GM18870 (cell line): Measurements from ENCODE around the gene RNF224.

ENCODE experiments used
- ATAC-seq: cut with Tn5 transposase; IDR thresholded peaks from one replicate; pipeline ENCODE4 v1.9.1; 2021; ENCODE audit warnings: moderate library complexity; ENCODE audit not compliant: unreplicated experiment

RNF224 gene

DNA sequence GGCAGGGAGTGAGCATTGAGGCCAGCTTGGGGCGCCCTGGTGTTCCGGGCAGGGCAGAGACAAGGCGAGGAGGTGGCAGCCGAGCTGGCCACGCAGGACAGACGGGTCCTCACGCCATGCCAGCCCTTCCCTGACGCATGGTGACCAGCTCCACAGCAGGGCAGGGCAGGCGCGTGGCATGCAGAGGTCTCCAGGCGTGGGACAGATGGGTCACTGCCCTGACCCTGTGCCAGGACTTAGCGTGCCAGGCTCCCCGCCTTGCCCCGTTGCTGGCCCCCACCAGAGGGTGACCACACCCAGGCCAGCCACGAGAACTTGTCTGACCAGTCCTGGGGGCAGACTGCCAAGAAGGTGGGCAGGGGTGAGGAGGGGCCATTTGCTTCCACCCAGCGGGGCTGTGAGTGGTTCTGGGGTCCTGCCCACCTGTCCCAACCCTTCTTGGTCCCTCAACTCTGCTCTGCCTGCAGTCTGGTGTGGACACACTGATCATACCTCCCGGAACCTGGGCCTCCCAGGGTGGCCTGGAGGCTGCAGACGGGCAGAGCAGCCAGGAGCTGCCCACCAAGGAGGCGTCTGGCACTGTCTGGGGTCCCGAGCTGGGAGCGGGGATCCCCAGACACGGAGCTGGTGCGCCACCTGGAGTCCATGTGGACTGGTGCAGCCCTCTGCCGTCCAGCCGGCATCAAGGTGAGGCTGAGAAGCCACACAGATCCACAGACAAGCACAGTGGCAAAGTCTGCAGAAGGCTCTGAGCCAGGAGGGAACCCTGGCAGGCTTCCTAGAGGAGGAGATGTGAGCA lies at the start of gene RNF224:
RNF224 (plus strand) TSS at position 449 of the 799 bp plus-strand sequence. CDS start 834 bp downstream, outside the sequence.
- ATAC-seq = no peak

DNA sequence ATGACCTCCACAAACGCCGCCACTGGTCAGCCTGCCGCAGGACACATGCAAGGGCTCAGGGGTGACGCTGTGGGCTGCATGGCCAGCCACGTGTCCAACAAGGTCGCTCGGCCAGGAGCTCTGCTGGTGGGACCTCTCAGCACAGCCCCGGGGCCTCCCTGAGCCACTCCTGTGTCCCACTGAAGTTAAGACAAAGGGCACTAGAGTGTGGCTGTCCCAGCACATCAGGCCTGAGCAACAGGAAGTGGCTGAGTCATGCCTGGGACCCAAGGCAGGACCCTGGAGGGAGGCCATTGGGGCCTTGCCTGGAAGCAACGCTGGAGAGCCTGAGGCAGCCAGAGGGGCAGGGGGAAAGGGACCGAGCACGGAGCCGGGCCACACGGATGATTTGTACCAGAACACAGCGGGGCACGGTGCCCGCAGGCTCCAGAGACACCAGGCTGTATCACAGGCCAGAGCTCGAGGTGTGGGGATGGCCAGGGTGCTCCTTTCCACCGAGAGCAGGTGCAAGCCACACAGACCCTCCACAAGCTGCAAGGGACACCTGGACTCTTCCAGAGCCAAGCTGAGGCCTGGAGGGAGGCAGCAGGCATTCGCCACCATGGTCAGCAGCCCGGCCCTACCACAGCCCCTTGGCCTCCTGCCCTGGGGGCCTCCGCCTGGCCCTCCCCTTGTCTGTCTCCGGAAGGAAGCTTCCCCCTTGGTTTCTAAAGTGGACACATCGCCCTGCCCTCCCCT lies 48.9 kb upstream of the RNF224 start:
- ATAC-seq = no peak

DNA sequence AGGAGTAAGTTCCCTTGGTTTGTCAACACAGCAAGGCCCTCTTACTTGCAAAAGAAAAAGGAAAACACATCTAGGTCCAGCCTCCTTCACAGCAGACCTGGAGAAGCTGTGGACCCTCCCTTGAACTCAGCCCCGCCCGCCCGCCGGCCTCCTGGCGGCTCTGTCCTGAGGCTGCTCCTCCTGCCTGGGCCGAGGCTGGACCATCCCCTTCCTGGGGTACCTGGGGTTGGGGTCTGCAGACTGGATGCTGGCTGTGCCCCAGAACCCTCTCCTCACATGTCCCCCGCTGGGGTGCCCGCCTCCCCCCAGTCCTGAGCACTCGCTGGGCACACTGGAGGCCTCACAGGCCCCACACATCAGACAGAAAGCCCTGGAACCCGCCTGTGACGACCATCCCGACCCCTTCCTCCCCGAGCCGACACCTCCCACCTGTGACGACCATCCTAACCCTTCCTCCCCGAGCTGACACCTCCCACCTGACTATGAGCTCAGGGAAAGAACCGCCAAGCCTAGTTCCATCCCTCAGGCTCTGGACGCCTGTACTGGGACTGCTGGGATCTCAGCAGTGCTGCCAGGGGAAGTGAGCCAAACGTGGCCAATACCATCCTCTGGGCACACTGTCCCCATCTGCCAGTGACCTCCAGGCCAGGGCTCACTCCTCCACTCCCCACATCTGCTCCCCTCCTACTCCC lies 48.2 kb upstream of the RNF224 start:
- no peak for ATAC-seq

DNA sequence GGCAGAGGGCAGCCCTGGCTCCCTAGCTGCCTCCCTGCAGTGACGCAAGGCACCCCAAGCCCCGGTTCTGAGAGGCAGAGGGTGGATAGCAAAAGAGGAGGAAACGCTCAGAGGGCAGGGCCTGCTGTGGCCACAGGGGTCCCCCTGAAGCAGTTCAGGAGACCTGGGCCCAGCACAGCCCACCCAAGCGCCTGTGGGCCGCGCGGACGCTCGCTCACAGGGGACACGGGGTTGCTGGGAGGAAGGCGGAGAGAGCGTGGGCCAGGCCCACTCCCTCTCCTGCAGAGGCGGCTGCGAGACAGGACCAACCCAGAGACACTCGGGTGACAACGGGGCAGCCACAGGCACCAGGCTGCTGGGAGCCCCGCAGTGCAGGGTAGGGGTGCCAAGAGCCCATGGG lies 47.5 kb upstream of the RNF224 start:
- no peak for ATAC-seq

DNA sequence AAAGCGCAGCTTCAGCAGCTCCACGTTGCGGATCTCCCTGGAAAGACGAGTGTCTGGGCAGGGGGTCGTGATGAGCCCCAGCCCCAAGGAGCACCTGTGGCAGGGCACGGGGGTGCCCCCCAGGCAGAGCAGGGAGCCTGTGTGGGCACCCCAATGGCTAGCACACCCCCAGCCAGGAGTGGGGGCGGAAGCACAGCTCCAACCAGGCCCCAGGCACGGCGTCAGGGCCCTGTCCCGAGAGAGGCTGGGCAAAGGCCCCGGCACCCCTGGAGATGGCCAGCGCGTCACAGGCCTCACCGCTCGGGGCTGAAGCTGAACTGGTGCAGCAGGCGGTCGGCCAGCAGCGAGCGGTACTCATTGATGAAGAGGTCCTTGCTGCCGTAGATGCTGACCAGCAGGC lies 46.8 kb upstream of the RNF224 start:
- ATAC-seq = no peak

DNA sequence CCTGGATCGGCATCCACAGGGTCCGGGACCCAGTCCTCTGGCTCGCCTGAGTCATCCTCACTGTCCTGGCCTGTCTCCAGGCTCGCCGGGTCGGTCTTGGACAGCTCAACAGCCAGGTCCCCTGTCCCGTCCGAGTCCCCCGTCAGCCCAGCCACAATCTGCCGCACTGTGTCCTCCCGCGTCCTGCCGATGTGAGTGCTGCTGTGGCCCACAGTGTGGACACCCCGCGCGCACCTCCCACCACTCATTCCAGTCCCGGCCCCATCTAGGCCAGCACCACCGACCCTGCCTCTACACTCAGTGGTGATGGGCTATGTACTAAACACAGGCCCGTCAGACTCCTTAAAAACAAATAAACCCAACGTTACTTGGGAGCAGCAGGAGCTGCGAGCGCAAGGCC lies 45.6 kb upstream of the RNF224 start:
- ATAC-seq = no peak

DNA sequence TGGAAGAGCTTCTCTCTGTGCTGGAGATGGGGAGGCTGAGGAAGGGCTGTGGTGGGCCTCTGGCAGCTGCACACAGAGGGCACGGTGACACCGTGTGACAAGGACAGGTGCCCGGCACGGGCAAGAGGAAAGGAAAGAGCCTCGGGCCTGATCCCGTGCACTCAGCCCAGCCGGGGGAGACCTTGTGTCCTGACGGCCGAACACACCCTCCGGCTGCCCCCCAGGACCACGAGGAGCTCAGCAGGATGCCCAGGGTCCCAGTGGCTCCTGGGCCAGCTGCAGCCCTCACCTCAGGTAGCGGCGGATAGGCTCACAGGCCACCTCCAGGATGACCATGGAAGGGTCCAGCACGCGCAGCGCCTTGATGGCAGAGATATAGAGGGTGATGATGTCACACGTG lies 44.5 kb upstream of the RNF224 start:
- ATAC-seq = no peak

DNA sequence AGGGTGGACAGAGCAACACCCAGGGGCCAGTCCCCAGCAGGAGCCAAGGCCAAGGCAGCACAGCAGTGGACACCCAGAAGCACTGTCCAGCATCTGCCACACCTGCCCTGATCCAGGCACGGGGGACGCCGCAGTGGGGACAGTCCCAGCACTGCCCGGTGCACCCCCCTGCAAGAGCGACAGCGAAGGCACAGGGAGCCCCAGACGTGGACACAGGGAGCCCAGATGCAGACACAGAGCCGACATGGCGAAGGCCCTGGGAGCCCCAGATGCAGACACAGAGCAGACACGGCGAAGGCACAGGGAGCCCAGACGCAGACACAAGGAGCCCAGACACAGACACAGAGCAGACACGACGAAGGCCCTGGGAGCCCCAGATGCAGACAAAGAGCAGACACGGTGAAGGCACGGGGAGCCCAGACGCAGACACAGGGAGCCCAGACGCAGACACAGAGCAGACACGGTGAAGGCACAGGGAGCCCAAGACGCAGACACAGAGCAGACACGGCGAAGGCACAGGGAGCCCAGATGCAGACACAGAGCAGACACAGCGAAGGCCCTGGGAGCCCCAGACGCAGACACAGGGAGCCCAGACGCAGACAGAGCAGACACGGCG lies 43.2 kb upstream of the RNF224 start:
- no peak for ATAC-seq

DNA sequence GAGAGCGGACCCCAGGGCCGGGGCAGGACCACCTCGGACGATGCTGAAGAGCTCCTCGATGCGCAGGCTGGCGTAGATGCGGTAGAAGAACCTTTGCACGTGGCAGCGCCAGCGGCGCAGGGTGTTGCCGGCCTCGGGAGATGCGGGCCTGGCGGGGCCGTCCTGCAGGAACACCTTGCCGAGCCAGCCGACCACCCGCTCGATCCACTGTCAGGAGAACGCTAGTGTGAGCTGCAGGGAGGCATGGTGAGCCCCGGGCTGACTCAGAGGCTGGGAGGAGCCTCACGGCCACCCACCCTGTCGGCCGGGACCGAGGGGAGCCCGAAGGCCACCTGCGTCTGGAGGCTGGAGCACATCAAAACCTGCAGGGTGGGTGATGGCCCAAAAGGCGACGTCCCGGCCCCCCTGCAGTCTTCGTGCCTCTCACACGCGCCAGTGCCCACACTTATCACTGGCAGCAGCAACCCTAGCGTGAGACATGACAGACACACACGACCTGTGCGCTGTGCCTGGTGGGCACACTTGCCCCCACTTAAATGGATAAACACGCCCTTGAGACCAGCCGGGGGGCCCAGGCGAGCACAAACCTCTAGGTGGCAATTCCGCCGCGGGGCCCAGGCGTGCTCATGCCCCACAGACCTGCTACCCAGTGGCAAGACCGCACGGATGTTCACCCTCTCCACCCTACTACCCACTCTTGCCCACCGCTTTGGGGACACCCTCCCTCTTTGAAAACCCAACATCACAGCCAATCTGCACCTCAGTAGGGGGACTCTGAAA lies 42.2 kb upstream of the RNF224 start:
- ATAC-seq = no peak

DNA sequence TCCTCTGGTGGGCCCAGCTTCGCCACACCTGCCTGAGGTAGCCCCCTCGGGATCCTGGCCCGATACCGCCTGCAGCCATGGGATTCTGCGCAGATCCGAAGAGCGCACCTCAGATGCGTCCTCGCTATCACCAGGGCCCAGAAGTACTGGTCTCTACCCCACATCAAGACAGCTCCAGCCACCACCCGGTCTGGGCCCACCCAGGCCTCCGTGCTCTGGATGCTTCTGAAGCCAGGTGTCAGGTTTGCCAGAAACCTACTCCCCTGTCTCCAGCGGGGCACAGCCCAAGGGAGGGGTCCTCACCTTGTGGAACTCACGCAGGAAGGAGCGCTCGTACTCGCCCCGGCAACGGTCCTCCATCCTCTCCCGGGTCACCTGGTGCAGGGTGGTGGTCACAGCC lies 41.4 kb upstream of the RNF224 start:
- no peak for ATAC-seq

DNA sequence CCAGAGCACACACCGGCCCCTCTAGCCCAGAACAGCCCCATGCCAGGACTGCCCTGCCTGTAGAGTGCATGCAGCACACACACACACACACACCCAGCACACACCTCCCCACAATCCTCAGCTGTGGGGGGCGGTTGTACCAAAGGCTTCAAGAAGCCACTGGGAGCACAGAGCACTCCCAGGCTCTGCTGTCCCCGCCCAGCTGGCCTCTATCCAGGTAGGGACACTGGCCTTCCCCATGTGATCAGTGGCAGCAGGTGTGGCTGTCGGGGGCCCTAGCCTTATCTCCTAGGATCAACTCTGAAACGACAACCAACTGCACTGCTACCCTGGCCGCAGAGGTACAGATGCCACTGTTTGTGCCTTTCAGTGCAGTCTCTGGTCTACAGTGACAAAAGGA lies 40.9 kb upstream of the RNF224 start:
- ATAC-seq = no peak

DNA sequence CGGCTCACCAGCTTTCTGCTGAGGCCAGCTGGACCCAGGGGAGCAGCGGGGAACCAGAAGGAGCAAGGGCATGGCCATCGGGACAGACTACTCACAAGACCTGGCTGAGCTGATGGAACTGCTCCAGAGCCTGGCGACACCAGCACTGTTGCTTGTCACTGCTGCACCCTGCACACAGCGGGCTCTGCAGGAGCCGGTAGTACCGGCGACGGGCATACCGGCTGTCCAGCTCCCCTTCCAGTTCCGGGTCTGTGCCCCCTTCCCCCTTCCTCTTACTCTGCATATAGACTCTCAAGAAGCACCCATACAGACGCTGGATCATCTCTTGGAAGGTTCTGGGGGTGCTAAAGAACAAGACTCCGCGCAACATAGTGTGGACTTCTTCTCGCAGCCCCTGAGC lies 39.9 kb upstream of the RNF224 start:
- ATAC-seq = no peak

DNA sequence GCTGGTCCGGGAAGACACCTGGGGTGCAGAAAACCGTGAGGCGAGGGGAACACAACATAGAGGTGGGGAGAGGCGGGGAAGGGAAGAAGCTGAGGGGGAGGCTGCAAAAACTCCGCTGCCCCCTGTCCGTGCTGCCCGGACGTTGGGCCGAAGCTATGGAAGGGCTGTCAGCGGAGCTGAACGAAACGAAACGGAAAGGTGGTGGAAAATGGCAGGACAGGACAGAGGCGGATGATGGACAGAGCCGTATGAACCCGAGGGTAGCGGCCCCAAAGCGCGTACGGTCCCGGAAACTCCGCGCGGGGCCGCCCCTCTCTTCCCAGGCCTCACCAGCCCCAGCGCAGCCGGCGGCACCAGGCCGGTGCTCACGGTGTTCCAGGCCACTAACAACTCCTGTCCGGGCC lies 39.2 kb upstream of the RNF224 start:
- ATAC-seq = no peak

DNA sequence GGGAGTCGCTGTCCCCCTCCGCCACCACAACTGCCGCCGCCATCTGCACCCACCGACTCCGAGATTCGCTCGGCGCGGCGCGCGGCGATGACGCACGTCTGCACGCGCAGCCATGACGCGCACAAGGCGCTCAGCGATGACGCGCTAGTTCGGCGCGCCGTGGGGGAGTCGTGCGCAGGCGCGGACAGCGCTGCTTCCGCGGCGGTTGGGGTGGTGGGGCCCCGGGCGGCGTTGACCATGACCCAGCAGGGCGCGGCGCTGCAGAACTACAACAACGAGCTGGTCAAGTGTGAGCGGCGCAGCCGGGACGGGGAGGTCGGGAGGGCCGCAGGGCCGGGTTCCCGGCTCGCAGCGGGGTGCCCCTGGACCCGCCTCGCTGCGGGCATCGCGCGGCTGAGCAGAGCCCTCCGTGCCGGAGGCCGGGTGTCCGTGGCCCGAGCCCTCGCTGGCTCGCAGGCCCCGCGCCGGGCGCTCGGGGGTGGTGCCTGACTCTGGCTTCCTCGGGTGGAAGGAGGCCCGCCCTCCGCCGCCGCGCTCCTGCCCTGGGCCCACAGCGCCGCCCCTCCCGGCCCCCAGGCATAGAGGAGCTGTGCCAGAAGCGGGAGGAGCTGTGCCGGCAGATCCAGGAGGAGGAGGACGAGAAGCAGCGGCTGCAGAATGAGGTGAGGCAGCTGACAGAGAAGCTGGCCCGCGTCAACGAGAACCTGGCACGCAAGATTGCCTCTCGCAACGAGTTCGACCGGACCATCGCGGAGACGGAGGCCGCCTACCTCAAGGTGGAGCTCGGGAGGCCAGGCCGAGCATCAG lies 38.6 kb upstream of the RNF224 start, which contains the start of the genes ANAPC2 and SSNA1:
ANAPC2 (minus strand) TSS at position 71 of the 807 bp plus-strand sequence; CDS start at position 43, 28 bp downstream.
SSNA1 (plus strand) TSS at position 187 of the 807 bp plus-strand sequence; CDS start at position 238, 51 bp downstream.
- ATAC-seq = peak; percentile 84

DNA sequence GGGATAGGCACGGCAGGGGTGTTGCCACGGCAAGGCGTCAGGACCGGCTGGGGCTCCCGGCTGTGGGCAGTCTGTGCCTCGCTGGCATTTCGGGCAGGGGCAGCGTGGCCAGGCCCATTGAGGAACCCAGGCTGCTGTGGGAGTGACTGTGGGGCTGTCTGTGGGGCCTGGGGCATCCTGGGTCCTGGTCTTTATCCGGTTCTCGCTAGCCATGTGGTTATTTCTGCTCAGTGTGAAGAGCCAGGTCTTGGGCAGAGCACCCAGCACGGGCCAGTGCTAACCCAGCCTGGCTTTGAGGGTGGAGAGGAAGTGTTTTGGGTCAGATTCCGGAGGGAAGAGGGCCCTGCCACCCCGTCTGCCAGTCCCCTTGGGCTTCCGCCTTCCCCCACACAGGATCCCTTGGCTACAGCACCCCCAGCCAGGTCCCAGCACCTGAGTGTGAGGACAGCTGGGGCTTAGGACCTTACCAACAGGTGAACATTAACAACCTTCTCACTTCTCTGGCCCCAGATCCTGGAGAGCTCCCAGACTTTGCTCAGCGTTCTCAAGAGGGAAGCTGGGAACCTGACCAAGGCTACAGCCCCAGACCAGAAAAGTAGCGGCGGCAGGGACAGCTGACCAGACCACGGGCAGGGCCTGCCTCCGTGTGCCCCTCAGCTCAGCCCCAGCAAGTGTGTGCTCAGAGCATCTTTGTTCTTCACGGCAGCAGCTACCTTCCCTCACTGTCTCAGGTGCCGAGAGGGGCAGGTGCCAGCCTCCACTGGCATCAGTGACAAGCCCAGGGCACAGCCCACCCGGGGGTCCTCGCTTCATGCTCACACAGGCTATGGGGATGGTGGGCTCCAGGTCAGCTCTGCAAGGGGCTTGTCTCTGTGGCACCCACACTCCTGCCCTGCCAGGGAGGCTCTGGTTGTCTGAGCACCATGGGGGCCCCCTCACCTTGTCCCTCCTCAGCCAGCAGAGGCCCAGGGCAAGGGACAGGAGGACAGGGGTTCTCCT lies 37.7 kb upstream of the RNF224 start:
- ATAC-seq = no peak

DNA sequence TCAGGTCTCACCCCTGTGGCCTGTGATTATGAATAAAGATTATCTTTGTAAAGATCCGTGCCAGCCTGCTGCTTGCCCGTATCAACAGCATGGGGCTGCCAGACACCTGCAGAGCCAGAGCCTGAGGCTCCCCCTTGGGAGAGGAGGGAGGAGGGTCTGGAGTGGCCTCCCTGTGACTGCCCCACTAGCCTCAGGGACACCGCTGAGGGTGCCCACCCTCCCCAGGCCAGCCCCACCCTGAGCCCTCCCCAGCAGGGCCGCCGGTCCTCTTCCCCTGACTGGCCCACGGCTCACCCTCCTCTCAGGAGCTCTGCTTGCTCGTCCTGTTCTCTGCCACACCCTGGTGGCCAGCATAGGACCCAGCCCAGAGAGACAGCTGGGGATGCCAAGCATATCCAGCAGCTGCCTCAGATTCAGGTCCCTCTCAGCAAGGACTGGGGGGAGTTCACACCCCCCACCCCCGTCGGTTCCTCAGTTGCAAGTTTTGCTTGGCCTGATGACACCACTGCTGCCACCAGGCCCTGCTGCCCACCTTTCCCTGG lies 36.9 kb upstream of the RNF224 start:
- ATAC-seq = no peak

DNA sequence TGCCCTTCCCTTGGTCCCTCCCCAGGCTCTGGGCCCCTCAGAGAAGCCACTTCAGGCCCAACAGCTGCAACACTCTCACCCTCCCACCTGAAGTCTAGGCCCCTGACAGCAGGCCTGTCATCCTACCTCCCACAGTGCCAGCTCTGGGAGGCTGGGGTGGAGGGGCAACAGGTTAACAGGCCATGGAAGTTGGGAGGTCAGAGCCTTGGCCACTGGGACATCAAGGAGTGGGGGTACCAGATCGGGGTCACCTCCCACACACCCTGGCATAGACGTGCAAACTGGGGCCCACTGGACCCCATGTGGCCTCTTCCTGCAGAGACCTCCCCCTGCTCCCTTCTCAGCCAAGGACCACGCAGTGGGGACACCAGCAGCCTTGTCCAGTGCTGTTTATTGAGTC lies 36.1 kb upstream of the RNF224 start:
- no peak for ATAC-seq
